ENCODE measurements around the gene LRRC15. TPM values are rescaled to one million over a fixed set of nuclear protein-coding genes. Genes with fewer than 3 reads are reported as not detected.

The LRRC15 gene
- polyA plus RNA-seq, 2 of the 4 experiments (the other 2 are of a cell fraction): 0.05 to 0.14 TPM

DNA sequence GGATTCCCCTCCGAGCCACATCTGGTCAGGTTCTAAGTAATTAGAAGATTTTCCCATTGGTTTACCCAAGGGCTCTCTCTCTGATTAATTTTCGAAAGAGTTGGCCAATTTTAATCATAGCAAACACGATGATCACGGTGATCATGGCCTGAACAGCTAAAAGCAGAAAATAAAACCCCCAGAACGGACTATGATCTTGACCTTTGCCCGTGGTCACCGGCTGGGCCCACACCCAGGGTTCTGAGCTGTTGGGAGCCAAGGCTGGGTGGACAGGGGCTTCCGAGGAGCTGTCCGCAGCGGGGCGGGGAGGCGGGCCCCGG is 27.0 kb upstream of the LRRC15 start:
- 80% methylated on average over 5 of the region's 13 CpGs for WGBS (ENCODE audit: missing lambda C conversion rate)
- ChIA-PET POLR2A (no interaction called here), CTCF (interaction anchor here (1.0 to 1.2 kb wide), 3 partner anchors 10 to 615 kb away, joined by 3 to 4 read pairs (median 3); no protein-coding TSS in a partner anchor)
- peaks cover 2% of the 10 kb centered on the region; the same call in 1 of the 3 replicates for H3K9me3 ChIP-seq
- no peak overlapping the region for H3K27ac ChIP-seq
- DNase-seq (ENCODE audit: low read depth in 1 of 2, low spot score in 1 of 2) (no peak), FAIRE-seq (no peak), ATAC-seq (no peak)
- no peak overlapping the region for H3K4me3 ChIP-seq
- TF ChIP-seq CEBPB (IDR thresholded peaks at IDR 0.05) (no peak), MAFK (IDR thresholded peaks at IDR 0.05; ENCODE audit: partially characterized antibody) (no peak), SMC3 (IDR thresholded peaks at IDR 0.05) (no peak), FOSL2 (IDR thresholded peaks at IDR 0.05) (no peak), FOSL2 (CRISPR knock-in tag; IDR thresholded peaks at IDR 0.05) (no peak), MYC (IDR thresholded peaks at IDR 0.05; ENCODE audit: borderline replicate concordance, low read length) (no peak), BHLHE40 (IDR thresholded peaks at IDR 0.05; ENCODE audit: low read depth, low read length) (no peak), SREBF2 (IDR thresholded peaks at IDR 0.05) (no peak), NFE2L2 (conservative IDR thresholded peaks at IDR 0.05; ENCODE audit: low read length) (no peak), RFX5 (IDR thresholded peaks at IDR 0.05) (no peak), ZFP36 (IDR thresholded peaks at IDR 0.05; ENCODE audit: borderline replicate concordance, partially characterized antibody) (no peak)
- TF ChIP-seq, protein P1, sequence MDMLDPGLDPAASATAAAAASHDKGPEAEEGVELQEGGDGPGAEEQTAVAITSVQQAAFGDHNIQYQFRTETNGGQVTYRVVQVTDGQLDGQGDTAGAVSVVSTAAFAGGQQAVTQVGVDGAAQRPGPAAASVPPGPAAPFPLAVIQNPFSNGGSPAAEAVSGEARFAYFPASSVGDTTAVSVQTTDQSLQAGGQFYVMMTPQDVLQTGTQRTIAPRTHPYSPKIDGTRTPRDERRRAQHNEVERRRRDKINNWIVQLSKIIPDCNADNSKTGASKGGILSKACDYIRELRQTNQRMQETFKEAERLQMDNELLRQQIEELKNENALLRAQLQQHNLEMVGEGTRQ (IDR thresholded peaks at IDR 0.05): no peak
- TF ChIP-seq, protein P2, sequence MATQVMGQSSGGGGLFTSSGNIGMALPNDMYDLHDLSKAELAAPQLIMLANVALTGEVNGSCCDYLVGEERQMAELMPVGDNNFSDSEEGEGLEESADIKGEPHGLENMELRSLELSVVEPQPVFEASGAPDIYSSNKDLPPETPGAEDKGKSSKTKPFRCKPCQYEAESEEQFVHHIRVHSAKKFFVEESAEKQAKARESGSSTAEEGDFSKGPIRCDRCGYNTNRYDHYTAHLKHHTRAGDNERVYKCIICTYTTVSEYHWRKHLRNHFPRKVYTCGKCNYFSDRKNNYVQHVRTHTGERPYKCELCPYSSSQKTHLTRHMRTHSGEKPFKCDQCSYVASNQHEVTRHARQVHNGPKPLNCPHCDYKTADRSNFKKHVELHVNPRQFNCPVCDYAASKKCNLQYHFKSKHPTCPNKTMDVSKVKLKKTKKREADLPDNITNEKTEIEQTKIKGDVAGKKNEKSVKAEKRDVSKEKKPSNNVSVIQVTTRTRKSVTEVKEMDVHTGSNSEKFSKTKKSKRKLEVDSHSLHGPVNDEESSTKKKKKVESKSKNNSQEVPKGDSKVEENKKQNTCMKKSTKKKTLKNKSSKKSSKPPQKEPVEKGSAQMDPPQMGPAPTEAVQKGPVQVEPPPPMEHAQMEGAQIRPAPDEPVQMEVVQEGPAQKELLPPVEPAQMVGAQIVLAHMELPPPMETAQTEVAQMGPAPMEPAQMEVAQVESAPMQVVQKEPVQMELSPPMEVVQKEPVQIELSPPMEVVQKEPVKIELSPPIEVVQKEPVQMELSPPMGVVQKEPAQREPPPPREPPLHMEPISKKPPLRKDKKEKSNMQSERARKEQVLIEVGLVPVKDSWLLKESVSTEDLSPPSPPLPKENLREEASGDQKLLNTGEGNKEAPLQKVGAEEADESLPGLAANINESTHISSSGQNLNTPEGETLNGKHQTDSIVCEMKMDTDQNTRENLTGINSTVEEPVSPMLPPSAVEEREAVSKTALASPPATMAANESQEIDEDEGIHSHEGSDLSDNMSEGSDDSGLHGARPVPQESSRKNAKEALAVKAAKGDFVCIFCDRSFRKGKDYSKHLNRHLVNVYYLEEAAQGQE (IDR thresholded peaks at IDR 0.05): no peak
- H3K4me1 ChIP-seq: no peaks in the 10 kb centered on the region
- no peak overlapping the region for H3K4me2 ChIP-seq

- TF ChIP-seq, protein P3, sequence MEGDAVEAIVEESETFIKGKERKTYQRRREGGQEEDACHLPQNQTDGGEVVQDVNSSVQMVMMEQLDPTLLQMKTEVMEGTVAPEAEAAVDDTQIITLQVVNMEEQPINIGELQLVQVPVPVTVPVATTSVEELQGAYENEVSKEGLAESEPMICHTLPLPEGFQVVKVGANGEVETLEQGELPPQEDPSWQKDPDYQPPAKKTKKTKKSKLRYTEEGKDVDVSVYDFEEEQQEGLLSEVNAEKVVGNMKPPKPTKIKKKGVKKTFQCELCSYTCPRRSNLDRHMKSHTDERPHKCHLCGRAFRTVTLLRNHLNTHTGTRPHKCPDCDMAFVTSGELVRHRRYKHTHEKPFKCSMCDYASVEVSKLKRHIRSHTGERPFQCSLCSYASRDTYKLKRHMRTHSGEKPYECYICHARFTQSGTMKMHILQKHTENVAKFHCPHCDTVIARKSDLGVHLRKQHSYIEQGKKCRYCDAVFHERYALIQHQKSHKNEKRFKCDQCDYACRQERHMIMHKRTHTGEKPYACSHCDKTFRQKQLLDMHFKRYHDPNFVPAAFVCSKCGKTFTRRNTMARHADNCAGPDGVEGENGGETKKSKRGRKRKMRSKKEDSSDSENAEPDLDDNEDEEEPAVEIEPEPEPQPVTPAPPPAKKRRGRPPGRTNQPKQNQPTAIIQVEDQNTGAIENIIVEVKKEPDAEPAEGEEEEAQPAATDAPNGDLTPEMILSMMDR (IDR thresholded peaks at IDR 0.05): no peak
- TF ChIP-seq, protein P4, sequence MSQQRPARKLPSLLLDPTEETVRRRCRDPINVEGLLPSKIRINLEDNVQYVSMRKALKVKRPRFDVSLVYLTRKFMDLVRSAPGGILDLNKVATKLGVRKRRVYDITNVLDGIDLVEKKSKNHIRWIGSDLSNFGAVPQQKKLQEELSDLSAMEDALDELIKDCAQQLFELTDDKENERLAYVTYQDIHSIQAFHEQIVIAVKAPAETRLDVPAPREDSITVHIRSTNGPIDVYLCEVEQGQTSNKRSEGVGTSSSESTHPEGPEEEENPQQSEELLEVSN (IDR thresholded peaks at IDR 0.05; ENCODE audit: borderline replicate concordance, low read depth): no peak
- TF ChIP-seq RFX5 (IDR thresholded peaks at IDR 0.05) (no peak), CBX2 (IDR thresholded peaks at IDR 0.05; ENCODE audit: borderline replicate concordance, low read depth) (no peak)
- WGBS (ENCODE audit: missing lambda C conversion rate): 76% methylated on average over 16 of the region's 26 CpGs
- CTCF ChIA-PET: interaction anchor here (1.0 to 1.9 kb wide), 6 partner anchors 8 to 615 kb away, joined by 3 to 7 read pairs (median 4); no protein-coding TSS in a partner anchor
- Histone ChIP-seq H3K4me2 (no peak overlapping the region), H3K4me1 (no peaks in the 10 kb centered on the region), H3K9me3 (peaks cover 7% of the 10 kb centered on the region; the same call in 1 of the 3 replicates), H3K4me3 (no peak overlapping the region), H3K27ac (no peak overlapping the region)
- no peak for DNase-seq (ENCODE audit: low read depth in 1 of 2, low spot score in 1 of 2)
- no peak; a peak in 1 of 6 replicates for ATAC-seq
- FAIRE-seq: no peak
- POLR2A ChIA-PET: no interaction called here
Measured at GRCh38 chr3:194395778-194396538, 26.4 kb upstream of the LRRC15 start.
